CD14-positive monocyte (primary cell): ENCODE measurements around the gene CFAP57. TPM values are rescaled to one million over a fixed set of nuclear protein-coding genes. Genes with fewer than 3 reads are reported as not detected.

Source experiments
- DNase-seq, 3 donors: peaks; one replicate each; pipeline ENCODE4 v3.0.0-alpha.2; 2011 to 2022
- H2AFZ ChIP-seq: 2 replicates; pipeline ENCODE4 v1.6.0; 2012; ENCODE audit warnings: mild to moderate bottlenecking, low read depth, low read length, inconsistent platforms; ENCODE audit not compliant: insufficient read depth, poor library complexity, severe bottlenecking
- H3K27ac ChIP-seq, 2 donors: 1 replicate in 1 of 2; 2 replicates in 1 of 2; pipeline ENCODE4 v1.5.1; 2012 to 2013; ENCODE audit warnings: low read length in 2 of 2, control low read depth in 1 of 2, inconsistent platforms in 1 of 2, low read depth in 1 of 2, mild to moderate bottlenecking in 1 of 2
- H3K27me3 ChIP-seq, 2 donors: one replicate each; pipeline versions ENCODE4 v1.6.0 to v1.6.1; 2011 to 2013; ENCODE audit warnings: low read length in 2 of 2; ENCODE audit not compliant: control insufficient read depth in 2 of 2, insufficient read depth in 2 of 2
- H3K36me3 ChIP-seq, 2 donors: replicated peaks in 1 of 2; 1 replicate in 1 of 2; 2 replicates in 1 of 2; pipeline versions ENCODE4 v1.5.1 to v1.6.1; 2012 to 2013; ENCODE audit warnings: low read length in 2 of 2, control low read depth in 1 of 2, inconsistent platforms in 1 of 2, mild to moderate bottlenecking in 1 of 2; ENCODE audit not compliant: insufficient read depth in 2 of 2, control insufficient read depth in 1 of 2
- H3K4me1 ChIP-seq, 2 donors: 1 replicate in 1 of 2; 2 replicates in 1 of 2; pipeline versions ENCODE4 v1.5.1 to v1.6.1; 2012 to 2013; ENCODE audit warnings: low read length in 2 of 2, control low read depth in 1 of 2, inconsistent platforms in 1 of 2, mild to moderate bottlenecking in 1 of 2, moderate library complexity in 1 of 2; ENCODE audit not compliant: insufficient read depth in 2 of 2, control insufficient read depth in 1 of 2
- H3K4me2 ChIP-seq: replicated peaks from 2 replicates; pipeline ENCODE3; 2012; ENCODE audit warnings: low read length, moderate library complexity, mild to moderate bottlenecking; ENCODE audit not compliant: poor library complexity, severe bottlenecking; ENCODE audit errors: extremely low read depth
- H3K4me3 ChIP-seq, 3 experiments: fragments of 200-600 bp in 1 of 3; sonication (generic) in 1 of 3; replicated peaks in 1 of 3; 1 replicate in 2 of 3; 2 replicates in 1 of 3; pipeline ENCODE4 v1.5.1; 2011 to 2013; ENCODE audit warnings: low read length in 3 of 3, mild to moderate bottlenecking in 3 of 3, control low read depth in 2 of 3, low read depth in 2 of 3, inconsistent platforms in 1 of 3, moderate library complexity in 1 of 3
- H3K79me2 ChIP-seq: 2 replicates; pipeline ENCODE4 v1.6.0; 2012; ENCODE audit warnings: mild to moderate bottlenecking, control low read depth, inconsistent platforms, low read length, moderate library complexity; ENCODE audit not compliant: insufficient read depth
- H3K9ac ChIP-seq: 2 replicates; pipeline ENCODE4 v1.6.0; 2017; ENCODE audit warnings: low read length, mild to moderate bottlenecking; ENCODE audit not compliant: insufficient read depth, poor library complexity, severe bottlenecking
- H3K9me3 ChIP-seq, 2 donors: replicated peaks in 1 of 2; 1 replicate in 1 of 2; 2 replicates in 1 of 2; pipeline versions ENCODE4 v1.5.1 to v1.6.1; 2012 to 2013; ENCODE audit warnings: low read length in 2 of 2, control low read depth in 1 of 2; ENCODE audit not compliant: control insufficient read depth in 1 of 2, insufficient read depth in 1 of 2
- H4K20me1 ChIP-seq: 2 replicates; pipeline ENCODE4 v1.6.0; 2012; ENCODE audit warnings: mild to moderate bottlenecking, low read length, control low read depth, moderate library complexity; ENCODE audit not compliant: insufficient read depth
- H3K27ac Mint-ChIP-seq, 7 donors: one replicate each; pipeline ENCODE4 v1.8.0; 2020; ENCODE audit warnings: mild to moderate bottlenecking in 7 of 7, mixed read lengths in 7 of 7, moderate library complexity in 6 of 7, inconsistent platforms in 2 of 7
- H3K27me3 Mint-ChIP-seq, 3 donors: one replicate each; pipeline ENCODE4 v1.8.0; 2021 to 2022; ENCODE audit warnings: low read depth in 3 of 3, mild to moderate bottlenecking in 3 of 3, mixed read lengths in 3 of 3, moderate library complexity in 3 of 3, inconsistent platforms in 1 of 3
- H3K36me3 Mint-ChIP-seq, 2 donors: one replicate each; pipeline ENCODE4 v1.8.0; 2020; ENCODE audit warnings: mixed read lengths in 2 of 2, inconsistent platforms in 1 of 2, mild to moderate bottlenecking in 1 of 2
- H3K4me1 Mint-ChIP-seq: one replicate; pipeline ENCODE4 v1.8.0; 2020; ENCODE audit warnings: mild to moderate bottlenecking, mixed read lengths
- H3K4me3 Mint-ChIP-seq, 2 donors: one replicate each; pipeline ENCODE4 v1.8.0; 2020; ENCODE audit warnings: mild to moderate bottlenecking in 2 of 2, mixed read lengths in 2 of 2, moderate library complexity in 1 of 2
- H3K9me3 Mint-ChIP-seq, 7 donors: one replicate each; pipeline ENCODE4 v1.8.0; 2020 to 2022; ENCODE audit warnings: mixed read lengths in 7 of 7, mild to moderate bottlenecking in 6 of 7, moderate library complexity in 6 of 7, inconsistent platforms in 2 of 7
- WGBS: methylation state at CpG from one replicate; pipeline ENCODE4 v1.1.5; 2013; ENCODE audit warnings: missing lambda C conversion rate; ENCODE audit not compliant: insufficient coverage; 5-methylcytosine and 5-hydroxymethylcytosine counted together
- intact Hi-C, 2 donors: fragments of 100-400 bp; cut with micrococcal nuclease; formaldehyde crosslinking; loops; one replicate each; pipeline versions ENCODE4 v1.15.0 to v1.15.1; 2023
- polyA plus RNA-seq, 3 donors: library from polyadenylated mRNA; depleted of rRNA in 1 of 3; unstranded in 2 of 3; stranded (reverse) in 1 of 3; fragments of 300-500 nt in 2 of 3; fragments of >200 nt in 1 of 3; fragmentation: Illumina TruSeq in 2 of 3; gene quantifications; 1 replicate in 2 of 3; 2 replicates in 1 of 3; pipeline ENCODE4 v1.2.3, GENCODE V29; 2012 to 2021
- TF ChIP-seq, protein P1 (sequence below): fragments of 200-600 bp; IDR thresholded peaks from one replicate; pipeline ENCODE4 v1.8.0; 2022; ENCODE audit warnings: antibody characterized with exemption, mild to moderate bottlenecking

Gene CFAP57
- polyA plus RNA-seq, 3 donors: 0.01 to 0.05 TPM; not detected in 1

DNA sequence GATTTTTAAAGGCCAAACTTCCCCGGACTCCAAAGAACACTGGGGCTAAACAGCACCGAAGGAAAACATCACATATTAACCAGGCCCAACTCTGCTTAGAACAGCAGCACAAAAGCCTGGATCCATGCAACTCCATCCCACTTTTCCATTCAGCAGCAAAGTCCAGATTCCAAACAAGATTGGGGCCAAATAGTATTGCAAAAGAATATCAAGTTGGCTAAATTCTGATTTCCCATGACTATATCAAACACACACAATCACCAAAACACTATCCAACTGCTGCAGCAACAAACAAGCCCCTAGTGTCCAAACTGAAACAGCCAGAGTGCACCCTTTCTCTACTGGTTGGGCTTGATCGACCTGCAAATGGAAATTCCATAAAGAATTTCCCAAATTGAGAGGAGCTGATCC lies 78.2 kb downstream of the CFAP57 start:
- H2AFZ ChIP-seq: no peak overlapping the region
- no peak overlapping the region for H3K9ac ChIP-seq
- no peaks in the 10 kb centered on the region for H3K27me3 ChIP-seq
- peaks cover 0 to 3% (median 2%) of the 10 kb centered on the region in 3 donors for H3K27me3 Mint-ChIP-seq
- intact Hi-C loops: no loop called here
- H3K9me3 Mint-ChIP-seq: peaks cover 9 to 22% (median 14%) of the 10 kb centered on the region in 7 donors
- no peak overlapping the region for H3K4me3 Mint-ChIP-seq
- H3K4me1 Mint-ChIP-seq: no peaks in the 10 kb centered on the region
- no peak overlapping the region for H3K4me2 ChIP-seq
- no peak for DNase-seq
- 82% methylated on average over 3 of the region's 3 CpGs for WGBS
- H3K79me2 ChIP-seq: no peaks in the 10 kb centered on the region
- TF ChIP-seq, protein P1, sequence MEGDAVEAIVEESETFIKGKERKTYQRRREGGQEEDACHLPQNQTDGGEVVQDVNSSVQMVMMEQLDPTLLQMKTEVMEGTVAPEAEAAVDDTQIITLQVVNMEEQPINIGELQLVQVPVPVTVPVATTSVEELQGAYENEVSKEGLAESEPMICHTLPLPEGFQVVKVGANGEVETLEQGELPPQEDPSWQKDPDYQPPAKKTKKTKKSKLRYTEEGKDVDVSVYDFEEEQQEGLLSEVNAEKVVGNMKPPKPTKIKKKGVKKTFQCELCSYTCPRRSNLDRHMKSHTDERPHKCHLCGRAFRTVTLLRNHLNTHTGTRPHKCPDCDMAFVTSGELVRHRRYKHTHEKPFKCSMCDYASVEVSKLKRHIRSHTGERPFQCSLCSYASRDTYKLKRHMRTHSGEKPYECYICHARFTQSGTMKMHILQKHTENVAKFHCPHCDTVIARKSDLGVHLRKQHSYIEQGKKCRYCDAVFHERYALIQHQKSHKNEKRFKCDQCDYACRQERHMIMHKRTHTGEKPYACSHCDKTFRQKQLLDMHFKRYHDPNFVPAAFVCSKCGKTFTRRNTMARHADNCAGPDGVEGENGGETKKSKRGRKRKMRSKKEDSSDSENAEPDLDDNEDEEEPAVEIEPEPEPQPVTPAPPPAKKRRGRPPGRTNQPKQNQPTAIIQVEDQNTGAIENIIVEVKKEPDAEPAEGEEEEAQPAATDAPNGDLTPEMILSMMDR: no peak
- H3K4me1 ChIP-seq: no peaks in the 10 kb centered on the region
- no peak overlapping the region for H3K27ac ChIP-seq
- H3K27ac Mint-ChIP-seq: no peak overlapping the region
- H3K36me3 ChIP-seq: no peaks in the 10 kb centered on the region
- H4K20me1 ChIP-seq: no peaks in the 10 kb centered on the region
- H3K9me3 ChIP-seq: peaks cover 0 to 11% of the 10 kb centered on the region in 2 donors
- H3K4me3 ChIP-seq: no peak overlapping the region
- no peaks in the 10 kb centered on the region for H3K36me3 Mint-ChIP-seq

GRCh38 chr1:43251024-43251423 lies 78.9 kb downstream of the CFAP57 start:
- 100% methylated on average over 4 of the region's 5 CpGs for WGBS

More at GRCh38 chr1:43251024-43251423, 78.9 kb downstream of the CFAP57 start:
- Histone ChIP-seq H3K4me1 (no peaks in the 10 kb centered on the region), H4K20me1 (no peaks in the 10 kb centered on the region), H3K36me3 (no peaks in the 10 kb centered on the region), H3K79me2 (no peaks in the 10 kb centered on the region), H2AFZ (no peak overlapping the region), H3K9me3 (peaks cover 0 to 11% of the 10 kb centered on the region in 2 donors), H3K9ac (no peak overlapping the region), H3K4me2 (no peak overlapping the region), H3K27ac (no peak overlapping the region), H3K4me3 (no peak overlapping the region), H3K27me3 (no peaks in the 10 kb centered on the region)
- intact Hi-C loops: no loop called here
- H3K36me3 Mint-ChIP-seq: no peaks in the 10 kb centered on the region
- TF ChIP-seq, protein P1: no peak
- H3K4me1 Mint-ChIP-seq: no peaks in the 10 kb centered on the region
- peaks cover 0 to 3% (median 2%) of the 10 kb centered on the region in 3 donors for H3K27me3 Mint-ChIP-seq
- no peak overlapping the region for H3K4me3 Mint-ChIP-seq
- H3K27ac Mint-ChIP-seq: no peak overlapping the region
- peaks cover 9 to 22% (median 14%) of the 10 kb centered on the region in 7 donors for H3K9me3 Mint-ChIP-seq
- DNase-seq: no peak
